Neural cell (in vitro differentiated cells): ENCODE measurements around the gene LSMEM2.

Experiments
- EP300 ChIP-seq: fragments of 450-650 bp; conservative IDR thresholded peaks from 2 replicates; pipeline ENCODE4 v1.6.1; 2014; ENCODE audit warnings: antibody characterized with exemption, mild to moderate bottlenecking, moderate library complexity; ENCODE audit not compliant: poor library complexity, severe bottlenecking
- POLR2AphosphoS5 ChIP-seq: IDR thresholded peaks from 2 replicates; pipeline ENCODE4 v1.6.1; 2012
- SMC3 ChIP-seq: fragments of 450-650 bp; conservative IDR thresholded peaks from 2 replicates; pipeline ENCODE4 v1.6.1; 2014; ENCODE audit warnings: antibody characterized with exemption, mild to moderate bottlenecking, moderate library complexity; ENCODE audit not compliant: poor library complexity
- TAF1 ChIP-seq: IDR thresholded peaks from 2 replicates; pipeline ENCODE4 v1.6.1; 2012; ENCODE audit warnings: low read depth
- TF ChIP-seq, protein P1 (sequence below): fragments of 450-650 bp; IDR thresholded peaks from 2 replicates; pipeline ENCODE4 v1.5.1; 2014; ENCODE audit warnings: antibody characterized with exemption, mild to moderate bottlenecking, moderate library complexity; ENCODE audit not compliant: poor library complexity, severe bottlenecking

DNA sequence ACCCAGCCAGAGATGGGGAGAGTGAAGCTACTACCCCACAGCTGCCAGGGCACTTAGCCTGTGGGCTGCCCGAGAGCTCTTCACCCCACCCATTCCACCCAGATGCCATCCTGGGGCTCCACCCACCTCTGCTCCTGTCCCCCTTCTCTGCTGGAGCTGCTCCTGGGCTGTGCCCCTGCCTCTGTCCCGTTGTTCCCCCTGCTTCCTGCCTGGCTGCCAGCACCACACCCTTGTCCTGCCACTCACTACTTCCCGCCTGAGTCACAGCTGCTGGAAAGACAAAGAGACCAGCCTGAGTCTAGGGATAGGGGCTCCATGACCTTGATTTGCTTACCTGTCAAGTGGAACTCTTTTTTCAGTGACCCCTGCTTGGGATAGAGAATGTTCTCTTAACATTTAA, 30.5 kb upstream of the LSMEM2 start:
- TF ChIP-seq, protein P1, sequence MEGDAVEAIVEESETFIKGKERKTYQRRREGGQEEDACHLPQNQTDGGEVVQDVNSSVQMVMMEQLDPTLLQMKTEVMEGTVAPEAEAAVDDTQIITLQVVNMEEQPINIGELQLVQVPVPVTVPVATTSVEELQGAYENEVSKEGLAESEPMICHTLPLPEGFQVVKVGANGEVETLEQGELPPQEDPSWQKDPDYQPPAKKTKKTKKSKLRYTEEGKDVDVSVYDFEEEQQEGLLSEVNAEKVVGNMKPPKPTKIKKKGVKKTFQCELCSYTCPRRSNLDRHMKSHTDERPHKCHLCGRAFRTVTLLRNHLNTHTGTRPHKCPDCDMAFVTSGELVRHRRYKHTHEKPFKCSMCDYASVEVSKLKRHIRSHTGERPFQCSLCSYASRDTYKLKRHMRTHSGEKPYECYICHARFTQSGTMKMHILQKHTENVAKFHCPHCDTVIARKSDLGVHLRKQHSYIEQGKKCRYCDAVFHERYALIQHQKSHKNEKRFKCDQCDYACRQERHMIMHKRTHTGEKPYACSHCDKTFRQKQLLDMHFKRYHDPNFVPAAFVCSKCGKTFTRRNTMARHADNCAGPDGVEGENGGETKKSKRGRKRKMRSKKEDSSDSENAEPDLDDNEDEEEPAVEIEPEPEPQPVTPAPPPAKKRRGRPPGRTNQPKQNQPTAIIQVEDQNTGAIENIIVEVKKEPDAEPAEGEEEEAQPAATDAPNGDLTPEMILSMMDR: no peak
- no peak for TF ChIP-seq POLR2AphosphoS5
- TF ChIP-seq SMC3: no peak
- TF ChIP-seq EP300: no peak
- TF ChIP-seq TAF1: no peak
